Measurements from ENCODE around the gene ADGRG6.
"Not testable (repeated sequence)": the region's sequence is repeated elsewhere in the genome, so short reads cannot be mapped to it uniquely, and the experiment has no call there.

The ADGRG6 gene

GRCh38 chr6:142276256-142276655 is 25.6 kb upstream of the ADGRG6 start:
- Histone ChIP-seq H3K9me3 (ENCODE audit: insufficient read depth, low read length) (no peaks in the 10 kb centered on the region), H3F3A (ENCODE audit: insufficient read depth) (no peaks in the 10 kb centered on the region), H4K20me1 (ENCODE audit: low read depth, low read length) (no peaks in the 10 kb centered on the region), H3K9ac (ENCODE audit: low read length) (no peak overlapping the region), H3K27me3 (ENCODE audit: low read length) (no peaks in the 10 kb centered on the region), H3K36me3 (ENCODE audit: low read length) (no peaks in the 10 kb centered on the region), H3K4me3 (ENCODE audit: insufficient read depth, low read length, poor library complexity, severe bottlenecking) (no peak overlapping the region), H3K4me2 (ENCODE audit: low read depth, low read length, poor library complexity, severe bottlenecking) (no peak overlapping the region), H3K79me2 (ENCODE audit: insufficient read depth, low read length) (no peaks in the 10 kb centered on the region), H3K27ac (ENCODE audit: low read depth, low read length) (no peak overlapping the region), H3K9me2 (replicated peaks; ENCODE audit: insufficient read depth, low read length) (no peaks in the 10 kb centered on the region), H2AFZ (ENCODE audit: low read depth, low read length, severe bottlenecking) (no peak overlapping the region)
- TF ChIP-seq CTCF (IDR thresholded peaks at IDR 0.05; ENCODE audit: insufficient read depth, low read length, poor library complexity, severe bottlenecking) = no peak
- TF ChIP-seq EZH2phosphoT487 (conservative IDR thresholded peaks at IDR 0.05; ENCODE audit: low read length) = no peak

DNA sequence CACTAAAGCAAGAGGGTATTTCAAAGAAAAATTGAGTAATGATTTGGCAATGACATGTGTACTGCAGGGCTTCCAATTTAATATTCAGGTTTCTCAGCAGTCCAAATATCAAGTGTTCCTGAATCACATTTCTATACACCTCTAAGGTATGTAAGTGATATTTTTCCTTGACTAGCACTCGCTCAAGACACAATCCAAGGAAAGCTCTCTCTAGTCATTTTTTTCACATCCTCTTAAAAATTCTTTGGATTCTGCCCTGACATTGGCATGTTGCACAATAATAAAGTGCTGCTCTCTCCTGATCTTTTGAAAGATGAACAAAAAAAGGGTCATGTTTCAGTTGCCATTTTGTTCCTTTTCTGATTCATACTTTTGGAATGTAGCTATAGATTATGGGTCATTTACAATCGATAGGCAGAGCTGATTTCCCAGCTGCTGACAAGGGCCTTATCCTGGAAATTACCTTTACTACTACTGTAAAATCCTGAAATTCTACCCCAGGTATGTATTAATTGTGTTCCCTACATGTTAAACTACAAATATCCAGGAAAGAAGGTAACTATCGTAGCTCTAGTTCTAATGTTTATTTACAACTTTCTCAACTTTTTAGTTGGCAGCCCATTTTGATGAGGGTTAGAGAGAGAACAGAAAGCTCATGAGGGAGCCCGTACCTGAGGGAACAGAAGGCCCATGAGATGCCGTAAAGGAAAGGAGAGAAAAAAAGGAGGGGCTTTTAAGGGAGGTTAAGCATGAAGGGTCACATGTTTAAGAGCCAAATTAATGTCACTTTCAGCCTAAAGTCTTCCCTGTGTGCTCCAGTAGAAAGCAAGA is 22.2 kb upstream of the ADGRG6 start:
- Histone ChIP-seq H3K36me3 (ENCODE audit: low read length) (no peaks in the 10 kb centered on the region), H3K27me3 (ENCODE audit: low read length) (no peaks in the 10 kb centered on the region), H3K79me2 (ENCODE audit: insufficient read depth, low read length) (no peaks in the 10 kb centered on the region), H3K4me2 (ENCODE audit: low read depth, low read length, poor library complexity, severe bottlenecking) (no peak overlapping the region), H3K9ac (ENCODE audit: low read length) (no peak overlapping the region), H4K20me1 (ENCODE audit: low read depth, low read length) (no peaks in the 10 kb centered on the region), H3K4me3 (ENCODE audit: insufficient read depth, low read length, poor library complexity, severe bottlenecking) (no peak overlapping the region), H3K9me3 (ENCODE audit: insufficient read depth, low read length) (no peaks in the 10 kb centered on the region), H2AFZ (ENCODE audit: low read depth, low read length, severe bottlenecking) (no peak overlapping the region), H3K9me2 (replicated peaks; ENCODE audit: insufficient read depth, low read length) (no peaks in the 10 kb centered on the region), H3K27ac (ENCODE audit: low read depth, low read length) (no peak overlapping the region), H3F3A (ENCODE audit: insufficient read depth) (no peaks in the 10 kb centered on the region)
- TF ChIP-seq EZH2phosphoT487 (conservative IDR thresholded peaks at IDR 0.05; ENCODE audit: low read length) = no peak

DNA sequence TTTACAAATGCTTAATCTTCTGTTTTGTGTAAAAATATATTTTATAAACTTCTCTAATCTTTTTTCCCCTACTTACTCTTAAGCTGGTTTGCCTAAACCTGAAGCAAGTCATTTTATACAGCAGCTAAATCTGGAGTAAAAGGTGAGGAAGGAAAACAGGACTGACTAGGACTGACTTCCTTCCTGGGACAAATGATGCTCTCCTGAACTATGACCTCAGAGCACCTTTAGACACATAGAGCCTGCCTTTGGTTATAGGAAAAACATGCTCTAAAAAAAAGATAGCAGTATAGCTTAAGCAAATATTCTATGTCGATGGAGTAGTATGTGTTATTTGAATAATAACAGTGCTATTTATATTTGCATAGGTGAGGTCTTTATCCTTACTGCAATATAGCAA is 21.5 kb upstream of the ADGRG6 start:
- H3K4me3 ChIP-seq (ENCODE audit: insufficient read depth, low read length, poor library complexity, severe bottlenecking) = no peak overlapping the region
- H4K20me1 ChIP-seq (ENCODE audit: low read depth, low read length) = no peaks in the 10 kb centered on the region
- no peaks in the 10 kb centered on the region for H3K36me3 ChIP-seq (ENCODE audit: low read length)
- no peaks in the 10 kb centered on the region for H3K9me3 ChIP-seq (ENCODE audit: insufficient read depth, low read length)
- no peaks in the 10 kb centered on the region for H3K79me2 ChIP-seq (ENCODE audit: insufficient read depth, low read length)
- no peaks in the 10 kb centered on the region for H3F3A ChIP-seq (ENCODE audit: insufficient read depth)
- no peak overlapping the region for H3K9ac ChIP-seq (ENCODE audit: low read length)
- no peaks in the 10 kb centered on the region for H3K9me2 ChIP-seq (replicated peaks; ENCODE audit: insufficient read depth, low read length)
- no peak overlapping the region for H3K27ac ChIP-seq (ENCODE audit: low read depth, low read length)
- no peaks in the 10 kb centered on the region for H3K27me3 ChIP-seq (ENCODE audit: low read length)
- TF ChIP-seq EZH2phosphoT487 (conservative IDR thresholded peaks at IDR 0.05; ENCODE audit: low read length) (no peak), CTCF (IDR thresholded peaks at IDR 0.05; ENCODE audit: insufficient read depth, low read length, poor library complexity, severe bottlenecking) (no peak)
- no peak overlapping the region for H2AFZ ChIP-seq (ENCODE audit: low read depth, low read length, severe bottlenecking)
- H3K4me2 ChIP-seq (ENCODE audit: low read depth, low read length, poor library complexity, severe bottlenecking) = no peak overlapping the region

DNA sequence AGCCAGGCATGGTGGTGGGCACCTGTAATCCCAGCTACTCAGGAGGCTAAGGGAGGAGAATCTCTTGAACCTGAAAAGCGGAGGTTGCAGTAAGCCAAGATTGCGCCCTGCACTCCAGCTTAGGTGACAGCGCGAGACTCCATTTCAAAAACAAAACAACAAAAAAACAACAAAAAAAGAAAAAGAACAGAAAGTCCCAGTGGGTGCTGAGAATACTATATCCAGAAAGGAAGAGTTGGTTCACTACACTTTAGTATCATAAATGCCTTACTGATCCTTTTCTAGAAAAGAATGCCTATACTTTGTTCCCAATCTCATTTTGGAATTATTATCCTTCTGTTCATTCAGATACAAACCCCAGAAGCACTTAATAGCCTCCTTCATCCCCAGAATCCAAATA is 20.9 kb upstream of the ADGRG6 start:
- H3F3A ChIP-seq (ENCODE audit: insufficient read depth) = no peaks in the 10 kb centered on the region
- no peak overlapping the region for H3K27ac ChIP-seq (ENCODE audit: low read depth, low read length)
- no peaks in the 10 kb centered on the region for H4K20me1 ChIP-seq (ENCODE audit: low read depth, low read length)
- H3K9me2 ChIP-seq (replicated peaks; ENCODE audit: insufficient read depth, low read length) = no peaks in the 10 kb centered on the region
- H3K4me3 ChIP-seq (ENCODE audit: insufficient read depth, low read length, poor library complexity, severe bottlenecking) = no peak overlapping the region
- no peak overlapping the region for H2AFZ ChIP-seq (ENCODE audit: low read depth, low read length, severe bottlenecking)
- TF ChIP-seq EZH2phosphoT487 (conservative IDR thresholded peaks at IDR 0.05; ENCODE audit: low read length) (no peak), CTCF (IDR thresholded peaks at IDR 0.05; ENCODE audit: insufficient read depth, low read length, poor library complexity, severe bottlenecking) (no peak)
- no peaks in the 10 kb centered on the region for H3K36me3 ChIP-seq (ENCODE audit: low read length)
- no peaks in the 10 kb centered on the region for H3K79me2 ChIP-seq (ENCODE audit: insufficient read depth, low read length)
- H3K9ac ChIP-seq (ENCODE audit: low read length) = no peak overlapping the region
- H3K27me3 ChIP-seq (ENCODE audit: low read length) = no peaks in the 10 kb centered on the region
- no peak overlapping the region for H3K4me2 ChIP-seq (ENCODE audit: low read depth, low read length, poor library complexity, severe bottlenecking)
- H3K9me3 ChIP-seq (ENCODE audit: insufficient read depth, low read length) = no peaks in the 10 kb centered on the region

DNA sequence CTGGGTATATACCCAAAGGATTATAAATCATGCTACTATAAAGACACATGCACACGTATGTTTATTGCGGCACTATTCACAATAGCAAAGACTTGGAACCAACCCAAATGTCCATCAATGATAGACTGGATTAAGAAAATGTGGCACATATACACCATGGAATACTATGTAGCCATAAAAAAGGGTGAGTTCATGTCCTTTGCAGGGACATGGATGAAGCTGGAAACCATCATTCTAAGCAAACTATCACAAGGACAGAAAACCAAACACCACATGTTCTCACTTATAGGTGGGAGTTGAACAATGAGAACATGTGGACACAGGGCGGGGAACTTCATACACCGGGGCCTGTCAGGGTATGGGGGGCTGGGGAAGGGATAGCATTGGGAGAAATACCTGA is 18.7 kb upstream of the ADGRG6 start:
- not testable (repeated sequence) for H3K27ac ChIP-seq (ENCODE audit: low read depth, low read length); H3K4me2 ChIP-seq (ENCODE audit: low read depth, low read length, poor library complexity, severe bottlenecking); H3F3A ChIP-seq (ENCODE audit: insufficient read depth); H3K9me2 ChIP-seq (replicated peaks; ENCODE audit: insufficient read depth, low read length); H3K4me3 ChIP-seq (ENCODE audit: insufficient read depth, low read length, poor library complexity, severe bottlenecking); H3K9ac ChIP-seq (ENCODE audit: low read length); H2AFZ ChIP-seq (ENCODE audit: low read depth, low read length, severe bottlenecking); H3K79me2 ChIP-seq (ENCODE audit: insufficient read depth, low read length); H4K20me1 ChIP-seq (ENCODE audit: low read depth, low read length); H3K27me3 ChIP-seq (ENCODE audit: low read length); H3K9me3 ChIP-seq (ENCODE audit: insufficient read depth, low read length); H3K36me3 ChIP-seq (ENCODE audit: low read length)
